ENCODE measurements around the gene MCU.

DNA sequence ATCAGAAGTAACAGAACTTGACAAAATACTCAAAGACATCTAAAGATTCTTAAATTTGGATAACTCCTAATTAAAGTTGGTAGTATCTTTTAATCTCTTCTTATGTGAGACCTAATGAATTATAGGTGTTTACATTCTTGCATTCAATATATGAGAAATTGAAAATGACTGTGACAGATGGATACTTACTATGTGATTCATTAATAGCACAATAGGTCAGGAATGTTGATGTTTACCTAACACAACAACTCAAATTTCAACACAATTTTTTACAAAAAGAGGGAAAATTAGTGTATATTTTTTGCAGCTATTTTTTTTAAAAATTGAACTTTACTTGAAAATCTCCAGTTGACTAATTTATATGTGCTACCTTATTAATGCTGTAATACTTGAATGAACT, 31.7 kb upstream of the MCU start:
- TF ChIP-seq, protein P1, sequence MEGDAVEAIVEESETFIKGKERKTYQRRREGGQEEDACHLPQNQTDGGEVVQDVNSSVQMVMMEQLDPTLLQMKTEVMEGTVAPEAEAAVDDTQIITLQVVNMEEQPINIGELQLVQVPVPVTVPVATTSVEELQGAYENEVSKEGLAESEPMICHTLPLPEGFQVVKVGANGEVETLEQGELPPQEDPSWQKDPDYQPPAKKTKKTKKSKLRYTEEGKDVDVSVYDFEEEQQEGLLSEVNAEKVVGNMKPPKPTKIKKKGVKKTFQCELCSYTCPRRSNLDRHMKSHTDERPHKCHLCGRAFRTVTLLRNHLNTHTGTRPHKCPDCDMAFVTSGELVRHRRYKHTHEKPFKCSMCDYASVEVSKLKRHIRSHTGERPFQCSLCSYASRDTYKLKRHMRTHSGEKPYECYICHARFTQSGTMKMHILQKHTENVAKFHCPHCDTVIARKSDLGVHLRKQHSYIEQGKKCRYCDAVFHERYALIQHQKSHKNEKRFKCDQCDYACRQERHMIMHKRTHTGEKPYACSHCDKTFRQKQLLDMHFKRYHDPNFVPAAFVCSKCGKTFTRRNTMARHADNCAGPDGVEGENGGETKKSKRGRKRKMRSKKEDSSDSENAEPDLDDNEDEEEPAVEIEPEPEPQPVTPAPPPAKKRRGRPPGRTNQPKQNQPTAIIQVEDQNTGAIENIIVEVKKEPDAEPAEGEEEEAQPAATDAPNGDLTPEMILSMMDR (IDR thresholded peaks at IDR 0.05 in 2 of 3, conservative IDR thresholded peaks at IDR 0.05 in 1 of 3; ENCODE audit: borderline replicate concordance in 1 of 3, insufficient read depth in 1 of 3, low read depth in 2 of 3, low read length in 2 of 3) = no peak
- TF ChIP-seq EZH2 (IDR thresholded peaks at IDR 0.05) = no peak
- no peak for TF ChIP-seq JUND (IDR thresholded peaks at IDR 0.05)
- no peak for TF ChIP-seq FOSL1 (IDR thresholded peaks at IDR 0.05; ENCODE audit: low read depth)
- no peak for TF ChIP-seq POLR2A (IDR thresholded peaks at IDR 0.05; ENCODE audit: borderline replicate concordance, extremely low read depth, insufficient read depth, insufficient read length)
- TF ChIP-seq, protein P2, sequence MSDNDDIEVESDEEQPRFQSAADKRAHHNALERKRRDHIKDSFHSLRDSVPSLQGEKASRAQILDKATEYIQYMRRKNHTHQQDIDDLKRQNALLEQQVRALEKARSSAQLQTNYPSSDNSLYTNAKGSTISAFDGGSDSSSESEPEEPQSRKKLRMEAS (IDR thresholded peaks at IDR 0.05) = no peak
- no peak for TF ChIP-seq ZNF274 (IDR thresholded peaks at IDR 0.05; ENCODE audit: low read depth, low read length)
- no peak for TF ChIP-seq POLR2AphosphoS5 (IDR thresholded peaks at IDR 0.05; ENCODE audit: low read depth, low read length)
- no peak for TF ChIP-seq CEBPB (IDR thresholded peaks at IDR 0.05; ENCODE audit: low read depth)
- no peak for TF ChIP-seq CBX3 (IDR thresholded peaks at IDR 0.05; ENCODE audit: low read depth)
- TF ChIP-seq, protein P3, sequence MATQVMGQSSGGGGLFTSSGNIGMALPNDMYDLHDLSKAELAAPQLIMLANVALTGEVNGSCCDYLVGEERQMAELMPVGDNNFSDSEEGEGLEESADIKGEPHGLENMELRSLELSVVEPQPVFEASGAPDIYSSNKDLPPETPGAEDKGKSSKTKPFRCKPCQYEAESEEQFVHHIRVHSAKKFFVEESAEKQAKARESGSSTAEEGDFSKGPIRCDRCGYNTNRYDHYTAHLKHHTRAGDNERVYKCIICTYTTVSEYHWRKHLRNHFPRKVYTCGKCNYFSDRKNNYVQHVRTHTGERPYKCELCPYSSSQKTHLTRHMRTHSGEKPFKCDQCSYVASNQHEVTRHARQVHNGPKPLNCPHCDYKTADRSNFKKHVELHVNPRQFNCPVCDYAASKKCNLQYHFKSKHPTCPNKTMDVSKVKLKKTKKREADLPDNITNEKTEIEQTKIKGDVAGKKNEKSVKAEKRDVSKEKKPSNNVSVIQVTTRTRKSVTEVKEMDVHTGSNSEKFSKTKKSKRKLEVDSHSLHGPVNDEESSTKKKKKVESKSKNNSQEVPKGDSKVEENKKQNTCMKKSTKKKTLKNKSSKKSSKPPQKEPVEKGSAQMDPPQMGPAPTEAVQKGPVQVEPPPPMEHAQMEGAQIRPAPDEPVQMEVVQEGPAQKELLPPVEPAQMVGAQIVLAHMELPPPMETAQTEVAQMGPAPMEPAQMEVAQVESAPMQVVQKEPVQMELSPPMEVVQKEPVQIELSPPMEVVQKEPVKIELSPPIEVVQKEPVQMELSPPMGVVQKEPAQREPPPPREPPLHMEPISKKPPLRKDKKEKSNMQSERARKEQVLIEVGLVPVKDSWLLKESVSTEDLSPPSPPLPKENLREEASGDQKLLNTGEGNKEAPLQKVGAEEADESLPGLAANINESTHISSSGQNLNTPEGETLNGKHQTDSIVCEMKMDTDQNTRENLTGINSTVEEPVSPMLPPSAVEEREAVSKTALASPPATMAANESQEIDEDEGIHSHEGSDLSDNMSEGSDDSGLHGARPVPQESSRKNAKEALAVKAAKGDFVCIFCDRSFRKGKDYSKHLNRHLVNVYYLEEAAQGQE (IDR thresholded peaks at IDR 0.05; ENCODE audit: low read depth) = no peak
- no peak for TF ChIP-seq RAD21 (IDR thresholded peaks at IDR 0.05; ENCODE audit: low read depth)
- no peak for TF ChIP-seq TCF7L2 (IDR thresholded peaks at IDR 0.05; ENCODE audit: borderline replicate concordance, extremely low read depth, insufficient read depth, insufficient read length)

Measured in HCT116 (cell line).